ENCODE measurements around the gene ATP9A.

GRCh38 chr20:51668515-51668914 lies 99.7 kb downstream of the ATP9A start:
- no peak for TF ChIP-seq ZNF76 (tag by site-specific recombination; IDR thresholded peaks at IDR 0.05; ENCODE audit: borderline replicate concordance, low read depth)
- TF ChIP-seq, protein P1, sequence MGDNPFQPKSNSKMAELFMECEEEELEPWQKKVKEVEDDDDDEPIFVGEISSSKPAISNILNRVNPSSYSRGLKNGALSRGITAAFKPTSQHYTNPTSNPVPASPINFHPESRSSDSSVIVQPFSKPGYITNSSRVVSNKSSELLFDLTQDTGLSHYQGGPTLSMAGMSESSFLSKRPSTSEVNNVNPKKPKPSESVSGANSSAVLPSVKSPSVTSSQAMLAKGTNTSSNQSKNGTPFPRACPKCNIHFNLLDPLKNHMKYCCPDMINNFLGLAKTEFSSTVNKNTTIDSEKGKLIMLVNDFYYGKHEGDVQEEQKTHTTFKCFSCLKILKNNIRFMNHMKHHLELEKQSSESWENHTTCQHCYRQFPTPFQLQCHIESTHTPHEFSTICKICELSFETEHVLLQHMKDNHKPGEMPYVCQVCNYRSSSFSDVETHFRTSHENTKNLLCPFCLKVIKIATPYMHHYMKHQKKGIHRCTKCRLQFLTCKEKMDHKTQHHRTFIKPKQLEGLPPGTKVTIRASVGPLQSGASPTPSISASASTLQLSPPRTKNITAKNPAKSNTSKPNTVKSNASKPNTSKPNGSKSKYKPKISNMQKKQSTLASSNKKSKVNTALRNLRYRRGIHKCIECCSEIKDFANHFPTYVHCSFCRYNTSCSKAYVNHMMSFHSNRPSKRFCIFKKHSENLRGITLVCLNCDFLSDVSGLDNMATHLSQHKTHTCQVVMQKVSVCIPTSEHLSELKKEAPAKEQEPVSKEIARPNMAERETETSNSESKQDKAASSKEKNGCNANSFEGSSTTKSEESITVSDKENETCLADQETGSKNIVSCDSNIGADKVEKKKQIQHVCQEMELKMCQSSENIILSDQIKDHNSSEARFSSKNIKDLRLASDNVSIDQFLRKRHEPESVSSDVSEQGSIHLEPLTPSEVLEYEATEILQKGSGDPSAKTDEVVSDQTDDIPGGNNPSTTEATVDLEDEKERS (tag by site-specific recombination; IDR thresholded peaks at IDR 0.05): no peak
- TF ChIP-seq, protein P2, sequence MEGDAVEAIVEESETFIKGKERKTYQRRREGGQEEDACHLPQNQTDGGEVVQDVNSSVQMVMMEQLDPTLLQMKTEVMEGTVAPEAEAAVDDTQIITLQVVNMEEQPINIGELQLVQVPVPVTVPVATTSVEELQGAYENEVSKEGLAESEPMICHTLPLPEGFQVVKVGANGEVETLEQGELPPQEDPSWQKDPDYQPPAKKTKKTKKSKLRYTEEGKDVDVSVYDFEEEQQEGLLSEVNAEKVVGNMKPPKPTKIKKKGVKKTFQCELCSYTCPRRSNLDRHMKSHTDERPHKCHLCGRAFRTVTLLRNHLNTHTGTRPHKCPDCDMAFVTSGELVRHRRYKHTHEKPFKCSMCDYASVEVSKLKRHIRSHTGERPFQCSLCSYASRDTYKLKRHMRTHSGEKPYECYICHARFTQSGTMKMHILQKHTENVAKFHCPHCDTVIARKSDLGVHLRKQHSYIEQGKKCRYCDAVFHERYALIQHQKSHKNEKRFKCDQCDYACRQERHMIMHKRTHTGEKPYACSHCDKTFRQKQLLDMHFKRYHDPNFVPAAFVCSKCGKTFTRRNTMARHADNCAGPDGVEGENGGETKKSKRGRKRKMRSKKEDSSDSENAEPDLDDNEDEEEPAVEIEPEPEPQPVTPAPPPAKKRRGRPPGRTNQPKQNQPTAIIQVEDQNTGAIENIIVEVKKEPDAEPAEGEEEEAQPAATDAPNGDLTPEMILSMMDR (tag by site-specific recombination; IDR thresholded peaks at IDR 0.05): no peak
- TF ChIP-seq, protein P3, sequence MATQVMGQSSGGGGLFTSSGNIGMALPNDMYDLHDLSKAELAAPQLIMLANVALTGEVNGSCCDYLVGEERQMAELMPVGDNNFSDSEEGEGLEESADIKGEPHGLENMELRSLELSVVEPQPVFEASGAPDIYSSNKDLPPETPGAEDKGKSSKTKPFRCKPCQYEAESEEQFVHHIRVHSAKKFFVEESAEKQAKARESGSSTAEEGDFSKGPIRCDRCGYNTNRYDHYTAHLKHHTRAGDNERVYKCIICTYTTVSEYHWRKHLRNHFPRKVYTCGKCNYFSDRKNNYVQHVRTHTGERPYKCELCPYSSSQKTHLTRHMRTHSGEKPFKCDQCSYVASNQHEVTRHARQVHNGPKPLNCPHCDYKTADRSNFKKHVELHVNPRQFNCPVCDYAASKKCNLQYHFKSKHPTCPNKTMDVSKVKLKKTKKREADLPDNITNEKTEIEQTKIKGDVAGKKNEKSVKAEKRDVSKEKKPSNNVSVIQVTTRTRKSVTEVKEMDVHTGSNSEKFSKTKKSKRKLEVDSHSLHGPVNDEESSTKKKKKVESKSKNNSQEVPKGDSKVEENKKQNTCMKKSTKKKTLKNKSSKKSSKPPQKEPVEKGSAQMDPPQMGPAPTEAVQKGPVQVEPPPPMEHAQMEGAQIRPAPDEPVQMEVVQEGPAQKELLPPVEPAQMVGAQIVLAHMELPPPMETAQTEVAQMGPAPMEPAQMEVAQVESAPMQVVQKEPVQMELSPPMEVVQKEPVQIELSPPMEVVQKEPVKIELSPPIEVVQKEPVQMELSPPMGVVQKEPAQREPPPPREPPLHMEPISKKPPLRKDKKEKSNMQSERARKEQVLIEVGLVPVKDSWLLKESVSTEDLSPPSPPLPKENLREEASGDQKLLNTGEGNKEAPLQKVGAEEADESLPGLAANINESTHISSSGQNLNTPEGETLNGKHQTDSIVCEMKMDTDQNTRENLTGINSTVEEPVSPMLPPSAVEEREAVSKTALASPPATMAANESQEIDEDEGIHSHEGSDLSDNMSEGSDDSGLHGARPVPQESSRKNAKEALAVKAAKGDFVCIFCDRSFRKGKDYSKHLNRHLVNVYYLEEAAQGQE (tag by site-specific recombination; IDR thresholded peaks at IDR 0.05): no peak
- TF ChIP-seq RBAK (tag by site-specific recombination; IDR thresholded peaks at IDR 0.05): no peak
- TF ChIP-seq, protein P4, sequence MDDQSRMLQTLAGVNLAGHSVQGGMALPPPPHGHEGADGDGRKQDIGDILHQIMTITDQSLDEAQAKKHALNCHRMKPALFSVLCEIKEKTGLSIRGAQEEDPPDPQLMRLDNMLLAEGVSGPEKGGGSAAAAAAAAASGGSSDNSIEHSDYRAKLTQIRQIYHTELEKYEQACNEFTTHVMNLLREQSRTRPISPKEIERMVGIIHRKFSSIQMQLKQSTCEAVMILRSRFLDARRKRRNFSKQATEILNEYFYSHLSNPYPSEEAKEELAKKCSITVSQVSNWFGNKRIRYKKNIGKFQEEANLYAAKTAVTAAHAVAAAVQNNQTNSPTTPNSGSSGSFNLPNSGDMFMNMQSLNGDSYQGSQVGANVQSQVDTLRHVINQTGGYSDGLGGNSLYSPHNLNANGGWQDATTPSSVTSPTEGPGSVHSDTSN (CRISPR knock-in tag; IDR thresholded peaks at IDR 0.05): no peak
- TF ChIP-seq ATF2 (tag by site-specific recombination; IDR thresholded peaks at IDR 0.05; ENCODE audit: low read depth): no peak

Measured in HEK293 (cell line).